Fibroblast of skin of left biceps (primary cell): ENCODE results near the gene CDC42.

Experiments
- DNase-seq, 2 experiments: peaks; one replicate each; pipeline ENCODE4 v3.0.0-alpha.2; 2013; ENCODE audit warnings: low read depth in 2 of 2

Gene CDC42

GRCh38 chr1:22074803-22075202, 22.3 kb downstream of the CDC42 start:
- DNase-seq, result no peak

GRCh38 chr1:22075718-22076117, 23.2 kb downstream of the CDC42 start:
- no peak for DNase-seq

GRCh38 chr1:22076346-22076745, 23.8 kb downstream of the CDC42 start:
- no peak for DNase-seq

GRCh38 chr1:22077728-22078127, 25.2 kb downstream of the CDC42 start:
- no peak for DNase-seq

- no peak for DNase-seq
Observed at GRCh38 chr1:22078133-22078532, 25.6 kb downstream of the CDC42 start.

- DNase-seq, result no peak
Observed at GRCh38 chr1:22080191-22080590, 27.7 kb downstream of the CDC42 start.

GRCh38 chr1:22088331-22088730, 35.8 kb downstream of the CDC42 start:
- DNase-seq, result no peak

GRCh38 chr1:22089134-22089571, 36.6 kb downstream of the CDC42 start:
- DNase-seq, result no peak

GRCh38 chr1:22089787-22090186, 37.3 kb downstream of the CDC42 start:
- DNase-seq, result no peak

- DNase-seq, result no peak
Observed at GRCh38 chr1:22090867-22091266, 38.4 kb downstream of the CDC42 start.

- DNase-seq, result peak in 1 of 2 experiments; percentile 11
Observed at GRCh38 chr1:22092026-22092768, 39.7 kb downstream of the CDC42 start.

- no peak for DNase-seq
Observed at GRCh38 chr1:22093513-22093912, 41.0 kb downstream of the CDC42 start.

- no peak for DNase-seq
Observed at GRCh38 chr1:22096036-22096435, 43.5 kb downstream of the CDC42 start.

GRCh38 chr1:22096463-22096862, 44.0 kb downstream of the CDC42 start:
- DNase-seq, result no peak

- no peak for DNase-seq
Observed at GRCh38 chr1:22098752-22099151, 46.2 kb downstream of the CDC42 start.

GRCh38 chr1:22100168-22100567, 47.7 kb downstream of the CDC42 start:
- no peak for DNase-seq

- DNase-seq, result no peak
Observed at GRCh38 chr1:22101199-22101598, 48.7 kb downstream of the CDC42 start.

GRCh38 chr1:22101995-22102394, 49.5 kb downstream of the CDC42 start:
- no peak for DNase-seq

- no peak for DNase-seq
Observed at GRCh38 chr1:22102746-22103145, 50.2 kb downstream of the CDC42 start.

GRCh38 chr1:22104094-22104493, 51.6 kb downstream of the CDC42 start:
- DNase-seq, result no peak

- no peak for DNase-seq
Observed at GRCh38 chr1:22104865-22105437, 52.4 kb downstream of the CDC42 start.

GRCh38 chr1:22105611-22106207, 53.2 kb downstream of the CDC42 start:
- DNase-seq, result peak; percentile 9 to 13

- no peak for DNase-seq
Observed at GRCh38 chr1:22107126-22107525, 54.6 kb downstream of the CDC42 start.
